ENCODE measurements around the gene SACM1L.
A peak's percentile ranks its signal among the peaks of the same experiment; 100 is the strongest.

SACM1L gene

DNA sequence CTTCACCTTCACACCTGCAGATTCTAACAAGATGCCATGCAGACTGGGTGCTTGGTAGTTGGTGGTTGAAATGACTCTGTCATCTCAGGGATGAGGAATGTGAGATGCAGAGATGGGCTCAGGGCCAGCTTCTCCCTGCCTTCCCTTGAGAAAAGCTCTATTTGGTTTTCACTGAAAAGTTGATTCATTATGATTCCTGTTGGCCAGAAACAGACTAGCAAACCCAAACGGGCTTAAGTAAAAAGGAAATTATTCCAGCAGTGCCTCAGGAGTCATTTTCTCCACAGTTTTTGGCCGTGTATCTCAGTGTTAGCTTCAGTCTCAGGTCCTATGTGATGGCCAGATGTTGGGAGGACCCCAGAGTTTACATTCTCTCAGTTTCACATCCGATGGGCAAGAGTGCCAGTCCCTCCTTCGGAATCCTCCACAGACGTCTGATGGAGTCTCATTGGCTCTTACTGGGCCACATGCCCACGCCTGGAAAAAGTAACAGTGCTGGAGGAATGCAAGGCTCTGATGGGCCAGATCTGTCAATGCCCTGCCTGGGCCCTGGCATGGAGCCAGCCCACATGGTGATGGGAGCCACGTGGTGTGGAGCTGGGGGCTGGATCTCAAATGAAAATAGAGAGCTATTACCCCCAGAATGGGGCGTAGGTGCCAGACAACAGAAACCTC, 22.3 kb upstream of the SACM1L start:
- DNase-seq (ENCODE audit: low read depth), result peak; percentile 57
- TF ChIP-seq, protein P1, sequence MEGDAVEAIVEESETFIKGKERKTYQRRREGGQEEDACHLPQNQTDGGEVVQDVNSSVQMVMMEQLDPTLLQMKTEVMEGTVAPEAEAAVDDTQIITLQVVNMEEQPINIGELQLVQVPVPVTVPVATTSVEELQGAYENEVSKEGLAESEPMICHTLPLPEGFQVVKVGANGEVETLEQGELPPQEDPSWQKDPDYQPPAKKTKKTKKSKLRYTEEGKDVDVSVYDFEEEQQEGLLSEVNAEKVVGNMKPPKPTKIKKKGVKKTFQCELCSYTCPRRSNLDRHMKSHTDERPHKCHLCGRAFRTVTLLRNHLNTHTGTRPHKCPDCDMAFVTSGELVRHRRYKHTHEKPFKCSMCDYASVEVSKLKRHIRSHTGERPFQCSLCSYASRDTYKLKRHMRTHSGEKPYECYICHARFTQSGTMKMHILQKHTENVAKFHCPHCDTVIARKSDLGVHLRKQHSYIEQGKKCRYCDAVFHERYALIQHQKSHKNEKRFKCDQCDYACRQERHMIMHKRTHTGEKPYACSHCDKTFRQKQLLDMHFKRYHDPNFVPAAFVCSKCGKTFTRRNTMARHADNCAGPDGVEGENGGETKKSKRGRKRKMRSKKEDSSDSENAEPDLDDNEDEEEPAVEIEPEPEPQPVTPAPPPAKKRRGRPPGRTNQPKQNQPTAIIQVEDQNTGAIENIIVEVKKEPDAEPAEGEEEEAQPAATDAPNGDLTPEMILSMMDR (conservative IDR thresholded peaks at IDR 0.05; ENCODE audit: low read depth, low read length), result no peak
- H3K4me3 ChIP-seq (ENCODE audit: low read depth, low read length), result no peak overlapping the region

DNA sequence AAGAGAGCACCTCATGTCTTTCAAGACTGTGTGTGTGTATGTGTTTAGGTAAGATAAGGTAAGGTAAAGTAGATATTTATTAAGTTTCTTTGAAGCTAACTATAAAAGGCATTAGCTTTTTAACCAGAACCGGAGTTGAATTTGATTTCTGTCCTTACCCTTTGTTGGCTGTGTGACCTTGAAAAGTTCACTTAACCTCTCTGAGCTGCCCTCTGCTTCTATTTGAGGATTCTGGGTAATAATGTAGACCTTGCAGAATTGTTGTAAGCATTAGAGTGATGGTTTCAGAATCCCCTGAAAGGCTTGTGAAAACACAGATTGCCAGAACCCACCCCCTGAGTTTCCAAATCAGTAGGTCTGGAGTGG, 21.6 kb upstream of the SACM1L start:
- no peak for DNase-seq (ENCODE audit: low read depth)
- no peak overlapping the region for H3K4me3 ChIP-seq (ENCODE audit: low read depth, low read length)
- TF ChIP-seq, protein P1 (conservative IDR thresholded peaks at IDR 0.05; ENCODE audit: low read depth, low read length), result no peak

DNA sequence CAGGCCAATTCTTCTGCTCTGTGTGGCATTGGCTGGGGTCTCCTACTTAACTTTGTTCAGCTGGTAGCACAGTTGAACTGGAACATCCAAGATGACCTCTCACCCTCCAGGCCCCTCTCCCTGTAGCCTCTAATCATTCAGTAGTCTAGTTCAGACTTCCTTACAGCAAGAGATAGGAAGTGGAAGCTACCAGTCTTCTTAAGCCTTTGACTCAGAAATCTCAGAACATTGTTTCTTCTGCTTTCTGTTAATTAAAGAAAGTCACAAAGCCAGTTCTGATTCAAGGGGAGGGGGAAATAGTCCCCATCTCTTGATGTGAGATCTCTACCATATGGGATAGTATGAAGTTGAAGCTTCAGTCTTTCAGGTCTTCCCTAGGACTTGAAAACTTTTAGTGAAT, 18.8 kb upstream of the SACM1L start:
- TF ChIP-seq, protein P1 (conservative IDR thresholded peaks at IDR 0.05; ENCODE audit: low read depth, low read length), result no peak
- H3K4me3 ChIP-seq (ENCODE audit: low read depth, low read length), result no peak overlapping the region
- DNase-seq (ENCODE audit: low read depth), result no peak

DNA sequence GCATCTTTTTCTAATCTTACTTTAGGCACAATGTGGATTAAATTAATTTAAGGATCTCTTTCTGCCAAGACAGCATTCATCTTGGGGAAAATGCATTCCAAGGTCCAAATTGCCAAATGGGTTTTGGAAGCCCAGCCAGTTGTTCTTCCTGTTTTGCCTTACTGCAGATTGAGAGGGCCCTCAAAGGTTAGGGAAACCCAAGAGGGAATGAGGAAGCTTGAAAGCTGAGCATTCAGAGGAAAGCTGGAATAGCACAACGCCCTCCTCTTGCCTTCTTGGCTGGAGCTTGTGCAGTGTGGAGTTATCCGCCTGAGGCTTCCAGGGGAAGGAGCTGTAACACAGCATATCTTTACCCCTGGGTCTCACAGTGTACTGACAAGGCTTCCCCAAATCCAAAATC, 18.2 kb upstream of the SACM1L start:
- no peak overlapping the region for H3K4me3 ChIP-seq (ENCODE audit: low read depth, low read length)
- peak; percentile 20 for DNase-seq (ENCODE audit: low read depth)
- TF ChIP-seq, protein P1 (conservative IDR thresholded peaks at IDR 0.05; ENCODE audit: low read depth, low read length), result peak; percentile 3

DNA sequence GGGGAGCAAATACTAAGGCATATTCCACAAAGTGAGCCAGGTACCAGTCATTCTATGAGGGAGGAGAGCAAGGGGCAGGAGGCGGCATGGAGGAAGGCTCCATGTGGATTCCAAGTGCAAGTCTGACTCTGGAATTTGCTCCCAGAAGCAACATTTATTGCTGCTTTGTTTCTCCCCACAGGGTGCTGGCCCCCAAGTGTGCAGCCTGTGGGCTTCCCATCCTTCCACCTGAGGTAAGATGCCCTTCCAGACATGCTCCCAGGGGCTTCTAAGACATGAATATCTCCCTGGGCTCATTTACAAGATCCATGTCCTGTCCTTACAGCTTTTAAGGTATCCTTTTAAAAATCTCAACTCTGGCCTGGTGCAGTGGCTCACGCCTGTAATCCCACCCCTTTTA, 15.9 kb upstream of the SACM1L start:
- H3K4me3 ChIP-seq (ENCODE audit: low read depth, low read length), result no peak overlapping the region
- TF ChIP-seq, protein P1 (conservative IDR thresholded peaks at IDR 0.05; ENCODE audit: low read depth, low read length), result no peak
- no peak for DNase-seq (ENCODE audit: low read depth)

DNA sequence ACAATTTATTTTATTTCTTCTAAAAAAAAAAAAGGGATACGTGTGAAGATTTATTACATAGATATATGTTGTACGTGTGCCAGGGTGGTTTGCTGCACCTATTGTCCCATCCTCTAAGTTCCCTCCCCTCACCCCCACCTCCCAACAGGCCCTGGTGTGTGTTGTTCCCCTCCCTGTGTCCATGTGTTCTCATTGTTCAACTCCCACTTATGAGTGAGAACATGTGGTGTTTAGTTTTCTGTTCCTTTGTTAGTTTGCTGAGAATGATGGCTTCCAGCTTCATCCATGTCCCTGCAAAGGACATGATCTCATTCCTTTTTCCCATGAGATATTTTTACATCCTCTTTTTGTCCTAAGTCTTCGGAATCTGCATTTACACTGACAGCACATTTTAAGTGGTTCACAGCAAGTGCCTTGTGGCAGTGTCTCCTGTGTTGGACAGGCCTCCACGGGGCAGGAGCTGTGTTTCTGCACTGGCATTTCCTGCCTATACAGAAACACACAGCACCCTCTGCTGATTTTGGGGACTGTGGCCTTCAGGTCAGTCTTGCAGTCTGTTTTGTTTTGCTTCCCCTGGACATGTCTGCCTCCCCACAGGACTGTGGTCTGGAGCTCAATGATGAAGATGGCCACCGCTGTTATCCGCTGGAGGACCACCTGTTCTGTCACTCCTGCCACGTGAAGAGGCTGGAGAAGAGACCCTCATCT, 12.7 kb upstream of the SACM1L start:
- TF ChIP-seq, protein P1 (conservative IDR thresholded peaks at IDR 0.05; ENCODE audit: low read depth, low read length), result no peak
- no peak for DNase-seq (ENCODE audit: low read depth)
- no peak overlapping the region for H3K4me3 ChIP-seq (ENCODE audit: low read depth, low read length)

DNA sequence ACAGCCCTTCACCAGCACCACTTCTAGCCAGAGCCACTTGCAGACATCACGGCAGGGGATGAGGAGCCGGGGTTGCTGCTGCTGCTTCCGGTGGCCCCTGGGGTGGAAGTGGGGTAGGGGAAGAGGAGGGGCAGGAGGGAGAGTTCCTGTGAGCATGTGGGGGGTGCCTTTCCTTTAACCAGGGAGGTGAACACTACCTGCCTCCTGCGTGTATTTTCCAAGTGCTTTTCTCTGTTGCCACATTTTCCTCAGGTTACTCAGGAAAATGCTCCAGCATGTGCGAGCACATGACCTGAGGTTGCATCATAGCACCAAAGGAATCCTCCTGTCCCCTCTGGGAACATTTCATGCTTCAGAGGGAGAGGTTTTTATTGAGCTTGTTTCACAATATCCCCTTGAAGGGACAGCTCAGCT, 12.2 kb upstream of the SACM1L start:
- no peak overlapping the region for H3K4me3 ChIP-seq (ENCODE audit: low read depth, low read length)
- DNase-seq (ENCODE audit: low read depth), result peak; percentile 82

More for the DNA sequence above, 12.2 kb upstream of the SACM1L start:
- TF ChIP-seq, protein P1 (conservative IDR thresholded peaks at IDR 0.05; ENCODE audit: low read depth, low read length), result no peak

Data from choroid plexus epithelial cell (primary cell).